Fibroblast of the aortic adventitia (primary cell): Measurements from ENCODE around the gene NUP160. TPM values are rescaled to one million over a fixed set of nuclear protein-coding genes. Genes with fewer than 3 reads are reported as not detected.
"Not testable (repeated sequence)": the region's sequence is repeated elsewhere in the genome, so short reads cannot be mapped to it uniquely, and the experiment has no call there.

ENCODE experiments used
- DNase-seq: peaks from one replicate; pipeline ENCODE4 v3.0.0-alpha.2; 2010; ENCODE audit warnings: low read depth
- H3K4me3 ChIP-seq: 2 replicates; pipeline ENCODE4 v1.5.1; 2011; ENCODE audit warnings: low read depth, mild to moderate bottlenecking, control low read depth, low read length, moderate library complexity
- CTCF ChIP-seq: IDR thresholded peaks from 2 replicates; pipeline ENCODE4 v1.5.1; 2011; ENCODE audit warnings: mild to moderate bottlenecking, low read length, control low read depth, inconsistent platforms; ENCODE audit not compliant: insufficient read depth
- total RNA-seq: library from RNA; depleted of rRNA; stranded (reverse); fragments of >200 nt; gene quantifications from 2 replicates; pipeline ENCODE4 v1.2.3, GENCODE V29; 2012; ENCODE audit warnings: low replicate concordance

NUP160 gene
- total RNA-seq, 1 donor: 41.5 TPM

GRCh38 chr11:47887910-47888569 lies 39.9 kb upstream of the NUP160 start:
- DNase-seq: no peak
- TF ChIP-seq CTCF: no peak
- no peak overlapping the region for H3K4me3 ChIP-seq

- no peak for TF ChIP-seq CTCF
- H3K4me3 ChIP-seq: no peak overlapping the region
- DNase-seq: peak; percentile 90
Measured at GRCh38 chr11:47886096-47886495, 37.9 kb upstream of the NUP160 start.

- H3K4me3 ChIP-seq, DNase-seq: not testable (repeated sequence)
Measured at GRCh38 chr11:47882437-47882836, 34.3 kb upstream of the NUP160 start.

GRCh38 chr11:47881145-47881544 lies 33.0 kb upstream of the NUP160 start:
- TF ChIP-seq CTCF: no peak
- DNase-seq: no peak
- no peak overlapping the region for H3K4me3 ChIP-seq

GRCh38 chr11:47879259-47880158 lies 31.4 kb upstream of the NUP160 start:
- no peak for TF ChIP-seq CTCF
- DNase-seq: no peak
- no peak overlapping the region for H3K4me3 ChIP-seq

- not testable (repeated sequence) for DNase-seq, H3K4me3 ChIP-seq
Measured at GRCh38 chr11:47875858-47876257, 27.7 kb upstream of the NUP160 start.

GRCh38 chr11:47870404-47870803 lies 22.3 kb upstream of the NUP160 start:
- TF ChIP-seq CTCF: no peak
- no peak for DNase-seq
- H3K4me3 ChIP-seq: no peak overlapping the region
